Activated CD4-positive, alpha-beta memory T cell treated with anti-CD3 and anti-CD28 coated beads for 36 hours (primary cell): ENCODE results near the gene LRRC26. TPM values are rescaled to one million over a fixed set of nuclear protein-coding genes. Genes with fewer than 3 reads are reported as not detected.
"Not testable (repeated sequence)": the region's sequence is repeated elsewhere in the genome, so short reads cannot be mapped to it uniquely, and the experiment has no call there.

Experiments used
- CTCF ChIA-PET: fragments of 350-600 bp; sonication (Branson Sonifier 250); formaldehyde crosslinking; loops from one replicate; lab custom pipeline; 2021; ENCODE audit warnings: antibody characterized with exemption, inconsistent platforms; lab: Charles Lee
- POLR2A ChIA-PET: fragments of 350-600 bp; sonication (Branson Sonifier 250); formaldehyde crosslinking; loops from one replicate; lab custom pipeline; 2021; ENCODE audit warnings: antibody characterized with exemption; lab: Charles Lee
- DNase-seq: peaks from one replicate; pipeline ENCODE4 v3.0.0-alpha.2; 2020
- H3K27ac Mint-ChIP-seq: one replicate; pipeline ENCODE4 v1.8.0; 2021; ENCODE audit warnings: mixed read lengths
- H3K27me3 Mint-ChIP-seq: one replicate; pipeline ENCODE4 v1.8.0; 2021; ENCODE audit warnings: mixed read lengths
- H3K36me3 Mint-ChIP-seq: one replicate; pipeline ENCODE4 v1.8.0; 2021; ENCODE audit warnings: mixed read lengths
- H3K4me1 Mint-ChIP-seq: one replicate; pipeline ENCODE4 v1.8.0; 2021; ENCODE audit warnings: low read depth, mixed read lengths
- H3K4me3 Mint-ChIP-seq: one replicate; pipeline ENCODE4 v1.8.0; 2021; ENCODE audit warnings: mild to moderate bottlenecking, mixed read lengths
- H3K9me3 Mint-ChIP-seq: one replicate; pipeline ENCODE4 v1.8.0; 2021; ENCODE audit warnings: mixed read lengths
- intact Hi-C: fragments of 100-400 bp; cut with micrococcal nuclease; formaldehyde crosslinking; loops from one replicate; pipeline ENCODE4 v1.15.1; 2023
- total RNA-seq, 2 experiments: library from RNA; stranded (reverse); gene quantifications; one replicate each; pipeline ENCODE4 v1.2.3, GENCODE V29; 2021

Gene LRRC26
- total RNA-seq, 2 experiments from 2014 or later: not detected

DNA sequence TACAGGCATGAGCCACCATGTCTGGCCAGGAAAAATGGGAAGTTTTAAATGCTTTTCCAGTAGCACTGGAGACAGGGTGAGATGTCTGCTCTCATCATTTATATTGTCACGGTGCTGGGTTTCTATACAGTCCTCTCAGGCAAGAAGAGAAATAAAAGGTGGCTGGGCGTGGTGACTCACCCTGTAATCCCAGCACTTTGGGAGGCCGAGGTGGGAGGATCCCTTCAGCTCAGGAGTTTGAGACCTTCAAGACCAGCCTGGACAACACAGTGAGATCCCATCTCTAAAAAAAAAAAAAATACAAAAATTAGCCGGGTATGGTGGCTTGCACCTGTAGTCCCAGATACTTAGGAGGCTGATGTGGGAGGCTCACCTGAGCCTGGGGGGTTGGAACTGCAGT lies 35.7 kb downstream of the LRRC26 start:
- CTCF ChIA-PET: no interaction called here
- Mint-ChIP-seq H3K4me1 (peaks cover 2% of the 10 kb centered on the region), H3K27me3 (peaks cover 22% of the 10 kb centered on the region), H3K4me3 (no peak overlapping the region), H3K27ac (no peak overlapping the region), H3K36me3 (no peaks in the 10 kb centered on the region), H3K9me3 (no peaks in the 10 kb centered on the region)
- intact Hi-C loops: no loop called here
- POLR2A ChIA-PET: no interaction called here
- DNase-seq: no peak

- Mint-ChIP-seq H3K27me3 (peaks cover 2% of the 10 kb centered on the region), H3K27ac (no peak overlapping the region), H3K4me3 (peak overlapping the region; percentile 78), H3K9me3 (no peaks in the 10 kb centered on the region), H3K36me3 (peaks cover 2% of the 10 kb centered on the region), H3K4me1 (peaks cover 20% of the 10 kb centered on the region)
- DNase-seq: peak; percentile 16
- intact Hi-C loops: no loop called here
- ChIA-PET CTCF (interaction anchor here (1.0 to 2.7 kb wide), 19 partner anchors 9 to 130 kb away, joined by 3 to 13 read pairs (median 5); partner anchors contain the start of genes ANAPC2, GRIN1, RNF224 and SSNA1), POLR2A (interaction anchor here (0.6 to 4.3 kb wide), 12 partner anchors 16 to 112 kb away, joined by 3 to 26 read pairs (median 7); partner anchors contain the start of genes ANAPC2, DPP7, MAN1B1 and NDOR1)
These were observed 39.6 kb downstream of the LRRC26 start for GRCh38 chr9:137130176-137130755.

- POLR2A ChIA-PET: interaction anchor here (0.6 to 4.3 kb wide), 12 partner anchors 15 to 113 kb away, joined by 3 to 26 read pairs (median 7); partner anchors contain the start of genes ANAPC2, DPP7, MAN1B1 and NDOR1
These were observed 40.2 kb downstream of the LRRC26 start for GRCh38 chr9:137129456-137130175.

DNA sequence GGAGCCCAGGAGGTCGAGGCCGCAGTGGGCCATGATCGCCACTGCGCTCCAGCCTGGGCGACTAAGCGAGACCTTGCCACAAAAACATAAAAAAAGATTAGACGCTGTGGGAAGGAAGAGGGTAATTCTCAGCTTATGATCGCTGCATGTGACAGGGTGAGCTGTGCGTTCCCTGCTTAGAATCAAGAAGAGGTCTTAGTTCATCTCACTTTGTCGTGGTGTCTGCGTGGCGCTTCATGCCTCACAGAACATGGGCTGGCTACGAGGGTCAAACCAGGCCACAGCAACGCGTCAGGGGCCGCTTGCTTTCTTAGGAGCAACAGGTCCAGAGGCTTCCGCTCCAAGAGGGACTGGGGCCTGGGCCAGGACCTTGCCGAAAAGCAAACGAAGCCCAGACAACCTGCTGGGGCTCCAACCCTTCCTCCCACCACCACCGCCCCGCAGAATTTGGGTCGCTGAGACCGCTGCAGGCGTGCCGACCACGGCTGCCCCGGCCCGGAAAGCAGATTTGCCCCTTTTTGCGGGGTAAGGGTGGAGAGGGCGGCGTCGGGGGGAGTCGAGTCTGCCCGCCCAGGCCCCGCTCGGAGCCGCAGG lies 40.9 kb downstream of the LRRC26 start:
- H3K36me3 Mint-ChIP-seq: peaks cover 2% of the 10 kb centered on the region
- peaks cover 20% of the 10 kb centered on the region for H3K4me1 Mint-ChIP-seq
- H3K9me3 Mint-ChIP-seq: no peaks in the 10 kb centered on the region
- CTCF ChIA-PET: interaction anchor here (0.6 to 2.7 kb wide), 20 partner anchors 10 to 173 kb away, joined by 3 to 13 read pairs (median 4); partner anchors contain the start of genes ANAPC2, GRIN1, NRARP and SSNA1
- H3K27ac Mint-ChIP-seq: peak overlapping the region; percentile 87
- POLR2A ChIA-PET: interaction anchor here (1.0 to 4.3 kb wide), 10 partner anchors 14 to 113 kb away, joined by 3 to 26 read pairs (median 9); partner anchors contain the start of genes ANAPC2, DPP7, MAN1B1 and NDOR1
- DNase-seq: peak; percentile 40
- peaks cover 2% of the 10 kb centered on the region for H3K27me3 Mint-ChIP-seq
- peak overlapping the region; percentile 84 for H3K4me3 Mint-ChIP-seq
- intact Hi-C loops: loop anchor here (1.0 to 5.0 kb wide), 5 partner anchors 15 to 113 kb away; partner anchors contain the start of genes DPP7, MAN1B1, RNF208 and TUBB4B

More at GRCh38 chr9:137129456-137130175, 40.2 kb downstream of the LRRC26 start:
- CTCF ChIA-PET: interaction anchor here (0.6 to 2.7 kb wide), 21 partner anchors 9 to 172 kb away, joined by 3 to 13 read pairs (median 4); partner anchors contain the start of genes ANAPC2, GRIN1, NRARP and RNF224
- intact Hi-C loops: loop anchor here (1.0 to 5.0 kb wide), 5 partner anchors 15 to 113 kb away; partner anchors contain the start of genes DPP7, MAN1B1, RNF208 and TUBB4B
- Mint-ChIP-seq H3K36me3 (peaks cover 2% of the 10 kb centered on the region), H3K27me3 (peaks cover 2% of the 10 kb centered on the region), H3K4me3 (peak overlapping the region; percentile 84), H3K9me3 (no peaks in the 10 kb centered on the region), H3K4me1 (peaks cover 20% of the 10 kb centered on the region), H3K27ac (peak overlapping the region; percentile 70)
- DNase-seq: peak; percentile 94

DNA sequence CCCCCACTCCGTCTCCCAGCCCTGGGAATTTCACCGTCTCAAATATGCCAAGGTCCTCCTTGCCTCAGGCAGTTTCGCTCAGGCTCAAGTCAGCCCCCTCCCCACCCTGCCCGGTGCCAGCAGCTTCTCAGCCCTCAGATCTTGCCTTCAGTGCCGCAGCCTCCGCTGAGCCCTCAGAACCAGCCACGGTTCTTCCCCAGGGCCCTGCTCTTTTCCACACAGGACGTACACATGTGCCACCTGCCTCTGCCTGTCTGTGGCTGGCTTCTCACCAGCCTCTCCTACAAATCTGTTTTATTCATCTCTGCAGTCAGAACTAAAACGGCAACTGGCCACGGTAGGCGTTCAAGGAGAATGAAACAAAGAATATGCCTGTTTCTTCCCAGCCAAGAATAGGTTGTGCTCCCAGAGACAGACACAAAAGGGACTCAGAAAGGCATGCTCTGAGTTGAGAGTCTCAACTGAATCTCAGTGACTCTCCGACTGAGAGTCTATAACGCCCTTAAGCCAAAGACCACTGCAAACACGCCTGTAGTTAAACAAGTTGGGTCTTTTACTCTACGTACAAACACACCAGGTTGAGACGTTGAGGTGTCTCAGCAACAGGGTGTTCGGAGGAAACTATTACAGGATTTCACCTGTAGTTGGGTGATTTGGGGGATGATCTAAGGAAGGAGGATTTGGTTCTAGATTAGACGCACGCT lies 41.5 kb downstream of the LRRC26 start:
- peak overlapping the region; percentile 84 for H3K4me3 Mint-ChIP-seq

DNA sequence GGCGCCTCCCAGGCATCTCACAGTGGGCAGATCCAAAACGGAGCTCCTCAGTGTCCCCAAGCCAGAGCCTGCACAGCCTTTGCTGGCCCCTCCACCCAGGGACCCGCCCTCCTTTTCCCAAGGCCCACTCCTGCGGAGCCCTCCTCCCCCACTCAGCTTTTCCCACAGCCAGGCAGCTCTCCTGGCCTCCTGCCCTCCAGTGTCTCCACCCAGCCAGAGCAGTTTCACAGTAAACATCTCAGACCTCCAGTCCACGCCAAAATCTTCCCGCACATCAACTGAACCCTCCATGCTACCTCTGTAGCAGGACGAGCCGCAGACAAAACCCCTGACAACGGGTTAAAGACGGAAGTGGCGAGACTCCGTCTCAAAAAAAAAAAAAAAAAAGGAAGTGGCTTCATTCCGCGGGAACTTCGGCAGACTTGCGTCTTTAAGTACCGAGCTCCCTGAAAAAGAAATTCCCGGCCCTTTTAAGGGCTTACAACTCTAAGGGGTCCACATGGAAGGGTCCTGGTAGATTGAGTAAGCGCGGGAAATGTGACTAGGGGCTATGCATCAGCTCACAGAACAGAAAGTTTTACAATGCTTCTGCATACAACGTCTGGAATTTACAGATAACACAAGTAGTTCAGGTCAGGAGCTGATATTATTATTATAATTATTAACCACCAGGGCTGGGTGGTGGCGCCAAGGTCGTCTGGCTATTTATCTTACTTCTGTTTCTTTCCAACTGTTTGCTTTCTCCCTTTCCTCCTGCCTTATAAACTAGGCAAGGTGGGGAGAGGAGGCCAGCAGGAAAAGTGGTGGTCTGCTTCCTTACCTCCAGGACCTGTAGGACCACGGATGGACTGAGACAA lies 42.3 kb downstream of the LRRC26 start:
- Mint-ChIP-seq H3K27me3 (no peaks in the 10 kb centered on the region), H3K27ac (peak overlapping the region; percentile 87), H3K9me3 (no peaks in the 10 kb centered on the region), H3K4me3 (peak overlapping the region; percentile 84), H3K4me1 (peaks cover 20% of the 10 kb centered on the region), H3K36me3 (peaks cover 2% of the 10 kb centered on the region)
- DNase-seq: peak; percentile 50
- POLR2A ChIA-PET: interaction anchor here (0.6 to 4.3 kb wide), 10 partner anchors 12 to 130 kb away, joined by 3 to 26 read pairs (median 4); partner anchors contain the start of genes ANAPC2, RNF208, SSNA1 and TUBB4B
- CTCF ChIA-PET: interaction anchor here (1.0 to 1.5 kb wide), 8 partner anchors 41 to 109 kb away, joined by 3 to 8 read pairs (median 4); partner anchors contain the start of genes ANAPC2, MAN1B1, RNF224 and SSNA1
- intact Hi-C loops: loop anchor here (2.0 to 5.0 kb wide), 2 partner anchors 95 to 115 kb away; partner anchors contain the start of genes RNF208 and TUBB4B

More for the DNA sequence above, 41.5 kb downstream of the LRRC26 start:
- Mint-ChIP-seq H3K27ac (peak overlapping the region; percentile 87), H3K27me3 (peaks cover 2% of the 10 kb centered on the region), H3K4me1 (peaks cover 20% of the 10 kb centered on the region), H3K9me3 (no peaks in the 10 kb centered on the region), H3K36me3 (peaks cover 2% of the 10 kb centered on the region)
- ChIA-PET CTCF (interaction anchor here (1.0 to 2.7 kb wide), 10 partner anchors 48 to 109 kb away, joined by 3 to 11 read pairs (median 5); partner anchors contain the start of genes ANAPC2, RNF224 and SSNA1), POLR2A (interaction anchor here (0.6 to 4.3 kb wide), 9 partner anchors 13 to 114 kb away, joined by 3 to 26 read pairs (median 6); partner anchors contain the start of genes ANAPC2, DPP7, RNF208 and SSNA1)
- peak; percentile 58 for DNase-seq
- intact Hi-C loops: loop anchor here (2.0 to 5.0 kb wide), 2 partner anchors 94 to 114 kb away; partner anchors contain the start of genes RNF208 and TUBB4B

DNA sequence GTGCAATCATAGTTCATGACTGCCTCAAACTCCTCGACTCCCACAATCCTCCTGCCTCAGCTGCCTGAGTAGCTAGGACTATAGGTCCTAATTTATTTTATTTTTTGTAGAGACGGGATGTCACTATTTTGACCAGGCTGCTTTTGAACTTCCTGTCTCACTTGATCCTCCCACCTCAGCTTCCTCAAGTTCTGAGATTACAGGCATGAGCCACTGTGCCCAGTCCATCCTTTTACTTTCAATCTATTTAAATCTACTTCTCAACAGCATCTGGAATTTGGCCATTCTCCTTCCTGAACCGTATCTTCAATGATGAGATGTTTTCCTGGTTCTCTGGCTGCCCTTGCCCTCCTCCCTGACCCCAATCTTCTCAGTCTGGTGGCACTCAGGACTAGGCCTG lies 43.1 kb downstream of the LRRC26 start:
- Mint-ChIP-seq H3K4me1 (peaks cover 20% of the 10 kb centered on the region), H3K4me3 (peak overlapping the region; percentile 84), H3K36me3 (peaks cover 2% of the 10 kb centered on the region), H3K27ac (peak overlapping the region; percentile 87), H3K27me3 (no peaks in the 10 kb centered on the region), H3K9me3 (no peaks in the 10 kb centered on the region)
- POLR2A ChIA-PET: interaction anchor here (1.0 to 1.6 kb wide), 4 partner anchors 61 to 96 kb away, joined by 3 to 14 read pairs (median 4); partner anchors contain the start of genes ANAPC2, RNF208 and SSNA1
- CTCF ChIA-PET: interaction anchor here (1.4 to 2.1 kb wide), 4 partner anchors 40 to 110 kb away, joined by 3 to 8 read pairs (median 5); partner anchors contain the start of genes ANAPC2, MAN1B1, RNF224 and SSNA1
- intact Hi-C loops: loop anchor here (5.0 kb wide), 1 partner anchor 116 kb away; the partner anchor contains the start of gene TUBB4B
- no peak for DNase-seq

DNA sequence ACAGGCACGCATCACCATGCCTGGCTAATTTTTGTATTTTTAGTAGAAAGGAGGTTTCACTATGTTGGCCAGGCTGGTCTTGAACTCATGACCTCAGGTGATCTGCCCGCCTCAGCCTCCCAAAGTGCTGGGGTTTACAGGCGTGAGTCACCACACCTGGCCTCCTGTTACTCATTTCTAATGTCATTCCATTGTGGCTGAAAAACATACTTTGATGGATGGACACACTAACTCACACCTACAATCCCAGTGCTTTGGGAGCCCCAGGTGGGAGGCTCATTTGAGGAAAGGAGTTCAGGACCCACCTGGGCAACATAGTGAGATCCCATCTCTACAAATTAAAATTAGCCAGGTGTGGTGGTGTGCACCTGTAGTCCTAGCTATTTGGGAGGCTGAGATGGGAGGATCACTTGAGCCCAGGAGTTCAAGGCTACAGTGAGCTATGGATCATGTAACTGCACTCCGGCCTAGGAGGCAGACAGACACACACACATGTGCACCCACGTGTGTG lies 45.8 kb downstream of the LRRC26 start:
- H3K36me3 Mint-ChIP-seq, H3K9me3 Mint-ChIP-seq, intact Hi-C loops, DNase-seq, H3K4me3 Mint-ChIP-seq, H3K27ac Mint-ChIP-seq, H3K27me3 Mint-ChIP-seq: not testable (repeated sequence)
- H3K4me1 Mint-ChIP-seq: peaks cover 23% of the 10 kb centered on the region
- ChIA-PET CTCF (interaction anchor here (1.5 kb wide), 2 partner anchors 28 to 113 kb away, joined by 3 to 4 read pairs; no protein-coding TSS in a partner anchor), POLR2A (interaction anchor here (1.1 kb wide), 1 partner anchor 9 kb away, joined by 3 read pairs; the partner anchor contains the start of gene DPP7)

DNA sequence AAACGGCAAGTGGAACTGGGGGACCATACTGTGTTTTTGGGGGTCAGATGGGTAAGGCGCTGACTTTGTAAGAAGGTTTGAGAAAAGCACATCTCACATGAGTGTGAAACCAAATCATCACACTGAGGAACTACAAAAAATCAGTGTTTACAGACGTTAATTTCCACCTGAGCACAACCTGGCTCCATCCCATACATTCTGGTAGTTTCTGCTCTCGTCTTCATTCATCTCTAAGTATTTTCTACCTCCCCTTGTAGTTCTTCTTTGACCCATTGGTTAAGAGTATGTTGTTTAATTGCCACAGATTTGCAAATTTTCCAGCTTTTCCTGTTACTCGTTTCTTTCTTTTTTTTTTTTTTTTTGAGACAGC lies 46.4 kb downstream of the LRRC26 start:
- Mint-ChIP-seq H3K27ac (no peak overlapping the region), H3K4me1 (peaks cover 23% of the 10 kb centered on the region), H3K4me3 (no peak overlapping the region), H3K27me3 (no peaks in the 10 kb centered on the region), H3K36me3 (peaks cover 2% of the 10 kb centered on the region), H3K9me3 (no peaks in the 10 kb centered on the region)
- intact Hi-C loops: no loop called here
- no peak for DNase-seq
- CTCF ChIA-PET: interaction anchor here (1.2 to 2.4 kb wide), 4 partner anchors 28 to 113 kb away, joined by 3 to 5 read pairs (median 4); partner anchors contain the start of gene RNF224
- POLR2A ChIA-PET: interaction anchor here (1.1 kb wide), 1 partner anchor 9 kb away, joined by 3 read pairs; the partner anchor contains the start of gene DPP7
